Ishikawa (cell line): ENCODE measurements around the gene AP2M1.

Source experiments
- CEBPB ChIP-seq: IDR thresholded peaks from 2 replicates; pipeline ENCODE4 v1.6.1; 2012
- CREB1 ChIP-seq: IDR thresholded peaks from 2 replicates; pipeline ENCODE4 v1.6.1; 2012; ENCODE audit warnings: low read depth
- EGR1 ChIP-seq: IDR thresholded peaks from 2 replicates; pipeline ENCODE4 v1.6.1; 2012
- EP300 ChIP-seq: IDR thresholded peaks from 2 replicates; pipeline ENCODE4 v1.6.1; 2012; ENCODE audit warnings: borderline replicate concordance
- FOXM1 ChIP-seq: IDR thresholded peaks from 2 replicates; pipeline ENCODE4 v1.6.1; 2012; ENCODE audit warnings: low read depth, borderline replicate concordance
- MAX ChIP-seq: IDR thresholded peaks from 2 replicates; pipeline ENCODE4 v1.6.1; 2012
- NFIC ChIP-seq: IDR thresholded peaks from 2 replicates; pipeline ENCODE4 v1.6.1; 2012
- RAD21 ChIP-seq: IDR thresholded peaks from 2 replicates; pipeline ENCODE4 v1.6.1; 2012; ENCODE audit warnings: low read depth
- REST ChIP-seq: IDR thresholded peaks from 2 replicates; pipeline ENCODE4 v1.6.1; 2012; ENCODE audit warnings: low read depth, mild to moderate bottlenecking
- TAF1 ChIP-seq: IDR thresholded peaks from 2 replicates; pipeline ENCODE4 v1.6.1; 2012; ENCODE audit warnings: low read depth, mild to moderate bottlenecking
- TCF12 ChIP-seq: IDR thresholded peaks from 2 replicates; pipeline ENCODE4 v1.6.1; 2012; ENCODE audit warnings: low read depth
- TEAD4 ChIP-seq: IDR thresholded peaks from 2 replicates; pipeline ENCODE4 v1.6.1; 2012
- USF1 ChIP-seq: IDR thresholded peaks from 2 replicates; pipeline ENCODE4 v1.6.1; 2012
- YY1 ChIP-seq: IDR thresholded peaks from 2 replicates; pipeline ENCODE4 v1.6.1; 2012; ENCODE audit warnings: low read depth
- ZBTB7A ChIP-seq: IDR thresholded peaks from 2 replicates; pipeline ENCODE4 v1.6.1; 2012; ENCODE audit warnings: low read depth

AP2M1 gene

GRCh38 chr3:184178521-184179138, 4.0 kb downstream of the AP2M1 start:
- TF ChIP-seq TCF12, result no peak
- no peak for TF ChIP-seq MAX
- TF ChIP-seq CREB1, result no peak
- no peak for TF ChIP-seq RAD21
- no peak for TF ChIP-seq TEAD4
- no peak for TF ChIP-seq NFIC
- TF ChIP-seq FOXM1, result no peak
- no peak for TF ChIP-seq YY1
- TF ChIP-seq EGR1, result no peak

- TF ChIP-seq EGR1 (no peak), FOXM1 (no peak), USF1 (no peak), TAF1 (no peak), CEBPB (no peak), RAD21 (no peak), CREB1 (no peak), ZBTB7A (no peak), YY1 (no peak), EP300 (no peak), REST (no peak), TCF12 (no peak)
Measured at GRCh38 chr3:184180165-184180564, 5.5 kb downstream of the AP2M1 start.

GRCh38 chr3:184181596-184181995, 6.9 kb downstream of the AP2M1 start:
- TF ChIP-seq MAX (no peak), EP300 (no peak), CEBPB (no peak), USF1 (no peak), NFIC (no peak), TCF12 (no peak), REST (no peak), TAF1 (no peak), EGR1 (no peak), RAD21 (no peak), CREB1 (no peak)

GRCh38 chr3:184183679-184184078, 9.0 kb downstream of the AP2M1 start:
- no peak for TF ChIP-seq YY1
- TF ChIP-seq ZBTB7A, result no peak
- no peak for TF ChIP-seq REST
- TF ChIP-seq MAX, result no peak
